Kidney (tissue), 14 donors: Measurements from ENCODE around the gene KIRREL3. TPM values are rescaled to one million over a fixed set of nuclear protein-coding genes. Genes with fewer than 3 reads are reported as not detected.
"Not testable (repeated sequence)": the region's sequence is repeated elsewhere in the genome, so short reads cannot be mapped to it uniquely, and the experiment has no call there.

ENCODE experiments used
- DNase-seq, 5 donors: peaks; one replicate each; pipeline ENCODE4 v3.0.0-alpha.2; 2013 to 2020
- FAIRE-seq: peaks from 2 replicates; lab custom pipeline; 2012; peaks lifted over from hg19 to GRCh38; lab: Jason Lieb, UNC
- H3K27ac ChIP-seq, 2 donors: one replicate each; pipeline ENCODE4 v1.7.0; 2013; ENCODE audit warnings: low read depth in 2 of 2, low read length in 2 of 2, inconsistent platforms in 1 of 2
- H3K27me3 ChIP-seq: one replicate; pipeline ENCODE4 v1.7.1; 2013; ENCODE audit warnings: low read length, inconsistent platforms; ENCODE audit not compliant: control insufficient read depth, insufficient read depth
- H3K36me3 ChIP-seq, 3 donors: one replicate each; pipeline versions ENCODE4 v1.7.0 to v1.7.1; 2013; ENCODE audit warnings: low read length in 3 of 3, control low read depth in 1 of 3, inconsistent platforms in 1 of 3; ENCODE audit not compliant: insufficient read depth in 3 of 3, control insufficient read depth in 2 of 3
- H3K4me1 ChIP-seq, 3 donors: one replicate each; pipeline versions ENCODE4 v1.7.0 to v1.7.1; 2013; ENCODE audit warnings: low read length in 3 of 3, inconsistent platforms in 1 of 3, low read depth in 1 of 3; ENCODE audit not compliant: control insufficient read depth in 2 of 3, insufficient read depth in 2 of 3
- H3K4me3 ChIP-seq, 3 donors: one replicate each; pipeline versions ENCODE4 v1.7.0 to v1.8.1; 2013; ENCODE audit warnings: low read length in 3 of 3, control low read depth in 1 of 3, inconsistent platforms in 1 of 3
- H3K9ac ChIP-seq, 3 donors: one replicate each; pipeline versions ENCODE4 v1.7.0 to v1.7.1; 2013; ENCODE audit warnings: low read length in 3 of 3, control low read depth in 1 of 3, inconsistent platforms in 1 of 3
- H3K9me3 ChIP-seq, 3 donors: one replicate each; pipeline versions ENCODE4 v1.7.0 to v1.7.1; 2013; ENCODE audit warnings: low read length in 3 of 3, control low read depth in 1 of 3, inconsistent platforms in 1 of 3; ENCODE audit not compliant: control insufficient read depth in 2 of 3, insufficient read depth in 1 of 3
- intact Hi-C: fragments of 100-400 bp; cut with DNase I; formaldehyde crosslinking; loops from one replicate; pipeline ENCODE4 v1.11.1; 2022
- polyA plus RNA-seq: library from polyadenylated mRNA; stranded (reverse); fragments of 350-450 nt; fragmentation: Illumina TruSeq; extraction: RNeasy Lipid Tissue Mini Kit (QIAGEN cat#74804); gene quantifications from one replicate; pipeline ENCODE4 v1.2.3, GENCODE V29; 2014; ENCODE audit warnings: low read depth, low replicate concordance; ENCODE audit not compliant: insufficient read depth
- total RNA-seq: library from RNA; stranded (reverse); fragmentation: NEBNext Ultra II Directional; extraction: Animal tissue kit (Norgen Biotek cat#: 25700); gene quantifications from one replicate; pipeline ENCODE4 v1.2.1, GENCODE V29; 2021
- TF ChIP-seq, protein P1 (sequence below): IDR thresholded peaks from 3 replicates; pipeline ENCODE4 v1.5.1; 2012; ENCODE audit warnings: mild to moderate bottlenecking, moderate library complexity, borderline replicate concordance; ENCODE audit not compliant: insufficient read depth; ENCODE audit errors: extremely low read depth
- donor health status: control.
- donor health status: control.
- donor health status: control.
- donor health status: control.
- donor health status: control.
- donor health status: DM: yes; HTN: yes; CAD: no.
- donor health status: Normal renal cell carcinoma (clear cell type).

The KIRREL3 gene
- total and polyA plus RNA-seq, 2 donors from 2014 or later: 0.19 to 0.22 TPM

DNA sequence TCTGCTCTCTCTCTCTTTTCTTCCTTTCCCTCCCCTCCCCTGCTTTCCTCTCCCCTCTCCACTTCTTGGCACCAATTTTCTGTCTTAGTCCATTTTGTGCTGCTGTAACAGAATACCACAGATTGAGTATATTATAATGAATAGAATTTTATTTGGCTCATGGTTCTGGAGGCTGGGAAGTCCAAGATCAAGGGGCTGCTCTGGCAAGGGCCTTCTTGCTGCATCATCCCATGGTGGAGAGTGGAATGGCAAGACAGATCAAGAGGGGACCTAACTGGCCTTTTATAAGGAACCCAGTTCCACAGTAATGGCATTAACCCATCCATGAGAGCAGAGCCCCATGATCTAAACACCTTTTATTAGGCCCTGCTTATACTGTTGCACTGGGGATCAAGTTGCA is 600.6 kb downstream of the KIRREL3 start:
- peaks cover 0 to under 1% (median 0%) of the 10 kb centered on the region in 3 donors for H3K4me1 ChIP-seq
- H3K27me3 ChIP-seq: no peaks in the 10 kb centered on the region
- FAIRE-seq: no peak
- H3K9me3 ChIP-seq: no peaks in the 10 kb centered on the region
- H3K4me3 ChIP-seq: no peak overlapping the region
- H3K36me3 ChIP-seq: no peaks in the 10 kb centered on the region
- no peak for DNase-seq
- H3K9ac ChIP-seq: no peak overlapping the region
- H3K27ac ChIP-seq: no peak overlapping the region
- intact Hi-C loops: no loop called here
- TF ChIP-seq, protein P1, sequence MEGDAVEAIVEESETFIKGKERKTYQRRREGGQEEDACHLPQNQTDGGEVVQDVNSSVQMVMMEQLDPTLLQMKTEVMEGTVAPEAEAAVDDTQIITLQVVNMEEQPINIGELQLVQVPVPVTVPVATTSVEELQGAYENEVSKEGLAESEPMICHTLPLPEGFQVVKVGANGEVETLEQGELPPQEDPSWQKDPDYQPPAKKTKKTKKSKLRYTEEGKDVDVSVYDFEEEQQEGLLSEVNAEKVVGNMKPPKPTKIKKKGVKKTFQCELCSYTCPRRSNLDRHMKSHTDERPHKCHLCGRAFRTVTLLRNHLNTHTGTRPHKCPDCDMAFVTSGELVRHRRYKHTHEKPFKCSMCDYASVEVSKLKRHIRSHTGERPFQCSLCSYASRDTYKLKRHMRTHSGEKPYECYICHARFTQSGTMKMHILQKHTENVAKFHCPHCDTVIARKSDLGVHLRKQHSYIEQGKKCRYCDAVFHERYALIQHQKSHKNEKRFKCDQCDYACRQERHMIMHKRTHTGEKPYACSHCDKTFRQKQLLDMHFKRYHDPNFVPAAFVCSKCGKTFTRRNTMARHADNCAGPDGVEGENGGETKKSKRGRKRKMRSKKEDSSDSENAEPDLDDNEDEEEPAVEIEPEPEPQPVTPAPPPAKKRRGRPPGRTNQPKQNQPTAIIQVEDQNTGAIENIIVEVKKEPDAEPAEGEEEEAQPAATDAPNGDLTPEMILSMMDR: no peak

DNA sequence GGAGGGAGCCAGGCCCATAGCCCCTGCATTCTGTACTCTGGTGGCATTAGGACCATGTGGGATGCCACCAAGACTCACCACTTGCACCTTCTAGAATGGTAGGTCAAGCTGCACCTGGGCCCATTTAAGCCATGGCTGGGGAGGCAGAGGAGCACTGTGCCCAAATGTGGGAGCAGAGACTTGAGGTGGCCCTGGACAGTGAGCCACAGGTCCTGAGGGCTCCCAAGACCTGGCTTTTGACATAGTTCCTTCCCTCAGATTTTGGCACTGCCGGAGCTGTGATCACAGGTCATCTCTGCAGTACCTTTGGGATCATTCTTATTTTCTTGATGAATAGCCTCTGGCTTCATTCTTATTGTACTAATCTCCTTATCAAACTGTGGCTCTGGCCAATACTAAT is 601.8 kb downstream of the KIRREL3 start:
- no peaks in the 10 kb centered on the region for H3K9me3 ChIP-seq
- FAIRE-seq (no peak), DNase-seq (no peak)
- no peak overlapping the region for H3K9ac ChIP-seq
- H3K27me3 ChIP-seq: no peaks in the 10 kb centered on the region
- H3K27ac ChIP-seq: no peak overlapping the region
- no peaks in the 10 kb centered on the region for H3K36me3 ChIP-seq
- no peaks in the 10 kb centered on the region for H3K4me1 ChIP-seq
- no peak overlapping the region for H3K4me3 ChIP-seq
- TF ChIP-seq, protein P1: no peak
- intact Hi-C loops: no loop called here

DNA sequence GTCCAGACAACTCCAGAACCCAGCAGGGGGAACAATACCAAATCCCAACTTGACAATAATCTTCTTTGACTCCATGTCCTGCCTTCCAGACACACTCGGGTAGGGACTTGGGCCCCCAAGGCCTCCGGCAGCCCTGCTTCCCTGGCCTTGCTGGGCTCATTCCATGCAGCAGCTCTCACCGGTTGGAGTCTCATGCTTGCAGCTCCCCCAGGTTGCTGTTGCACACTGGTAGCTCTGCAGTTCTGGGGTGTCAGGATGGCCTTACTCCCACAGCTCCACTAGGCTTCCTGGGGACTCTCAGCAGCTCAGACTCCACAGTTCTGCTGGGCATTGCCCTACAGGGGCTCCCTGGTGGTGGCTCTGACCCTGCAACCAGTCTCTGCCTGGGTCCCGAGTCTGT is 602.3 kb downstream of the KIRREL3 start:
- Histone ChIP-seq H3K9ac (no peak overlapping the region), H3K27ac (no peak overlapping the region), H3K4me1 (no peaks in the 10 kb centered on the region), H3K9me3 (no peaks in the 10 kb centered on the region), H3K36me3 (no peaks in the 10 kb centered on the region), H3K4me3 (no peak overlapping the region), H3K27me3 (no peaks in the 10 kb centered on the region)
- FAIRE-seq (no peak), DNase-seq (no peak)
- TF ChIP-seq, protein P1: no peak
- intact Hi-C loops: no loop called here

DNA sequence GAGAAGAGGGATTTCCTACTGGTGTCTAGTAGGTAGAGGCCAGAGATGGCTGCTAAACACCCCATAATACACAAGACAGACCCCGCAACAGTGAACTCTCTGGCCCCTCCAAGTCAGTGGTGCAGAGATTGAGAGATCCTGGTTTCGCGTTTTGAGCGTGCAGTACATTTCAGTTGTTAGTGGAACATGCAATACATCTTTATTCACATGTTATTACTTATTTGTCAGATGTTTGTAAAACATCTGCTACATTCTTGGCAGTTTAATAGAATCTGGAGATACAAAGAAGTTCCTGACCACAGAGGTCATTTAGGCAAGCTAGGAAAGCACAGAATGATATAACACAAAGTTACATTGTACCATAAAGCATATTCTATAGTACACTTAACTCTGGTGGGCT is 603.6 kb downstream of the KIRREL3 start:
- TF ChIP-seq, protein P1: no peak
- intact Hi-C loops: no loop called here
- Histone ChIP-seq H3K9me3 (no peaks in the 10 kb centered on the region), H3K4me1 (peaks cover 0 to 5% (median 0%) of the 10 kb centered on the region in 3 donors), H3K27ac (no peak overlapping the region), H3K36me3 (no peaks in the 10 kb centered on the region), H3K27me3 (no peaks in the 10 kb centered on the region), H3K4me3 (no peak overlapping the region), H3K9ac (no peak overlapping the region)
- FAIRE-seq (no peak), DNase-seq (no peak)

DNA sequence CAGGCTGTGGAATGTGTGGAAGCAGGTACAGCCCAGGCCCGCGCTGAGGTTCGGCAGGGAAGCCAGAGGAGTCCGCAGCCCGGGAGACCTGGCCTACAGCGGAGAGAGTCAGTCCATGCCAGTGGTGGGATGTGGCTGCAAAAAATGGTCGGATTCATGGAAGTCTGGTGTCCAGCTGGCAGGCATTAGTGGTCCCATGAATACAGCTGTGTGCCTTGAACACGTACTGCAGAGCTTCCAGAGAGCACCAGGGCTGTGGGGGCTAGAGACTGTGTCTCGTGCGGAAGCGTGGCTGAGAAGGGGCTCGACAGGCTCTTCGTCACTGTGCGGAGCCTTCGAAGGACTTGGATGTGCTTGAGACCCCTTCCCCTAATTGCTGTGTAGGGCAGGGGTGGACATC is 604.3 kb downstream of the KIRREL3 start:
- intact Hi-C loops, H3K27me3 ChIP-seq, H3K9ac ChIP-seq, DNase-seq, H3K27ac ChIP-seq, H3K4me3 ChIP-seq, FAIRE-seq, H3K4me1 ChIP-seq, H3K9me3 ChIP-seq, H3K36me3 ChIP-seq: not testable (repeated sequence)

DNA sequence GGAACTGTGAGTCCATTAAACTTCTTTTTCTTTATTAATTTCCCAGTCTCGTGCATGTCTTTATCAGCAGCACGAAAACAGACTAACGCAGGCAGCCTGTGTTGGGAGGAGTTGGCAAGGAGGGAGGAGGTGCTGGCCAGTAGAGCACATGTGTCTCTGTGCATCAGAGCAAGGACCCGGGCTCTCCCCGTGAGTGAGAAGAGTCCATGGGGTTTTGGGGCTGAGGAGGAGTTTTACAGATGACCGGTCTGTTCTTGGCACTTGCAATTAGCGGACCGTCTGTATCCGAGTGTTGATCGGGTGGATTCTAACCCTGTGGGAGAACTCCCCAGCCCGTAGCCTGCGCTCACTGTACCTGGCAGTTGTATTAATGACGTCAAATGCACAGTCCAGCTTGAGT is 604.8 kb downstream of the KIRREL3 start:
- DNase-seq, H3K27me3 ChIP-seq, H3K4me1 ChIP-seq, FAIRE-seq, H3K27ac ChIP-seq, H3K9me3 ChIP-seq, intact Hi-C loops, H3K4me3 ChIP-seq, H3K9ac ChIP-seq, H3K36me3 ChIP-seq: not testable (repeated sequence)
